PC-3 (cell line): ENCODE results near the gene GRK2. TPM values are rescaled to one million over a fixed set of nuclear protein-coding genes. Genes with fewer than 3 reads are reported as not detected.

Source experiments
- ATAC-seq: fragments of 200-7000 bp; cut with Tn5 transposase; 2 replicates; pipeline ENCODE4 v1.9.1; 2020; ENCODE audit warnings: mild to moderate bottlenecking, moderate library complexity
- BruUV-seq: library from RNA; stranded (reverse); fragments of 400-500 nt; replicated peaks from 2 replicates; lab custom pipeline; 2021; lab: Mats Ljungman, UMichigan
- CTCF ChIA-PET: fragments of 300-600 bp; sonication (Branson Sonifier 250); formaldehyde crosslinking; loops from one replicate; lab custom pipeline; 2022; ENCODE audit warnings: antibody characterized with exemption; lab: Charles Lee
- POLR2A ChIA-PET: fragments of 300-600 bp; sonication (Branson Sonifier 250); formaldehyde crosslinking; loops from one replicate; lab custom pipeline; 2022; ENCODE audit warnings: antibody characterized with exemption; ENCODE audit not compliant: unreplicated experiment; lab: Charles Lee
- DNase-seq: peaks from one replicate; pipeline ENCODE4 v3.0.0-alpha.2; 2015
- H2AFZ ChIP-seq: fragments of 300-600 bp; sonication (generic); 2 replicates; pipeline ENCODE4 v1.6.0; 2016; ENCODE audit warnings: antibody characterized with exemption, low read length
- H3F3A ChIP-seq: fragments of 300-600 bp; sonication (generic); one replicate; pipeline ENCODE4 v1.6.0; 2017; ENCODE audit warnings: antibody characterized with exemption, low read length, control low read depth, mild to moderate bottlenecking; ENCODE audit not compliant: unreplicated experiment
- H3K27ac ChIP-seq: fragments of 300-600 bp; sonication (generic); 2 replicates; pipeline ENCODE4 v1.5.1; 2016; ENCODE audit warnings: mild to moderate bottlenecking, low read length
- H3K27me3 ChIP-seq: fragments of 300-600 bp; sonication (generic); 2 replicates; pipeline ENCODE4 v1.6.1; 2016; ENCODE audit warnings: low read length, mixed read lengths
- H3K36me3 ChIP-seq: fragments of 300-600 bp; sonication (generic); 2 replicates; pipeline ENCODE4 v1.6.1; 2016; ENCODE audit warnings: low read depth, mixed run types, low read length, mixed read lengths
- H3K4me1 ChIP-seq: fragments of 300-600 bp; sonication (generic); 2 replicates; pipeline ENCODE4 v1.5.1; 2016; ENCODE audit warnings: low read length; ENCODE audit not compliant: insufficient read depth
- H3K4me2 ChIP-seq: fragments of 300-600 bp; sonication (generic); 2 replicates; pipeline ENCODE4 v1.6.0; 2016; ENCODE audit warnings: low read length
- H3K4me3 ChIP-seq: fragments of 300-600 bp; sonication (generic); 2 replicates; pipeline ENCODE4 v1.5.1; 2016; ENCODE audit warnings: mild to moderate bottlenecking, low read length, mixed read lengths
- H3K79me2 ChIP-seq: fragments of 300-600 bp; sonication (generic); 2 replicates; pipeline ENCODE4 v1.6.1; 2017; ENCODE audit warnings: low read length, mixed read lengths
- H3K9ac ChIP-seq: fragments of 300-600 bp; sonication (generic); 2 replicates; pipeline ENCODE4 v1.6.0; 2016; ENCODE audit warnings: mild to moderate bottlenecking, low read length
- H3K9me2 ChIP-seq: fragments of 300-600 bp; sonication (generic); replicated peaks from 2 replicates; pipeline ENCODE4 v1.6.1; 2016; ENCODE audit warnings: mixed run types, low read length, mixed read lengths
- H3K9me3 ChIP-seq: fragments of 300-600 bp; sonication (generic); 2 replicates; pipeline ENCODE4 v1.6.1; 2016; ENCODE audit warnings: low read length, mixed read lengths
- H4K20me1 ChIP-seq: fragments of 300-600 bp; sonication (generic); 2 replicates; pipeline ENCODE4 v1.6.1; 2016; ENCODE audit warnings: low read length, mixed read lengths
- EZH2 ChIP-seq: fragments of 300-600 bp; sonication (generic); IDR thresholded peaks from one replicate; pipeline ENCODE4 v1.6.1; 2017; ENCODE audit warnings: antibody characterized with exemption, mild to moderate bottlenecking, low read length; ENCODE audit not compliant: unreplicated experiment
- EZH2phosphoT487 ChIP-seq: fragments of 300-600 bp; sonication (generic); IDR thresholded peaks from 2 replicates; pipeline ENCODE4 v1.6.1; 2018; ENCODE audit warnings: mild to moderate bottlenecking, antibody characterized with exemption, low read length, borderline replicate concordance
- intact Hi-C: fragments of 100-400 bp; cut with micrococcal nuclease; formaldehyde crosslinking; loops from 2 replicates; pipeline ENCODE4 v1.9.0; 2023
- total RNA-seq: library from RNA; depleted of rRNA; stranded (reverse); fragments of >200 nt; gene quantifications from 2 replicates; pipeline ENCODE4 v1.2.3, GENCODE V29; 2014
- TF ChIP-seq, protein P1 (sequence below): fragments of 300-600 bp; sonication (generic); conservative IDR thresholded peaks from 2 replicates; pipeline ENCODE4 v1.5.1; 2017; ENCODE audit warnings: antibody characterized with exemption, low read depth, mild to moderate bottlenecking, low read length

The GRK2 gene
- total RNA-seq, 1 experiment from 2014 or later = 103 TPM

DNA sequence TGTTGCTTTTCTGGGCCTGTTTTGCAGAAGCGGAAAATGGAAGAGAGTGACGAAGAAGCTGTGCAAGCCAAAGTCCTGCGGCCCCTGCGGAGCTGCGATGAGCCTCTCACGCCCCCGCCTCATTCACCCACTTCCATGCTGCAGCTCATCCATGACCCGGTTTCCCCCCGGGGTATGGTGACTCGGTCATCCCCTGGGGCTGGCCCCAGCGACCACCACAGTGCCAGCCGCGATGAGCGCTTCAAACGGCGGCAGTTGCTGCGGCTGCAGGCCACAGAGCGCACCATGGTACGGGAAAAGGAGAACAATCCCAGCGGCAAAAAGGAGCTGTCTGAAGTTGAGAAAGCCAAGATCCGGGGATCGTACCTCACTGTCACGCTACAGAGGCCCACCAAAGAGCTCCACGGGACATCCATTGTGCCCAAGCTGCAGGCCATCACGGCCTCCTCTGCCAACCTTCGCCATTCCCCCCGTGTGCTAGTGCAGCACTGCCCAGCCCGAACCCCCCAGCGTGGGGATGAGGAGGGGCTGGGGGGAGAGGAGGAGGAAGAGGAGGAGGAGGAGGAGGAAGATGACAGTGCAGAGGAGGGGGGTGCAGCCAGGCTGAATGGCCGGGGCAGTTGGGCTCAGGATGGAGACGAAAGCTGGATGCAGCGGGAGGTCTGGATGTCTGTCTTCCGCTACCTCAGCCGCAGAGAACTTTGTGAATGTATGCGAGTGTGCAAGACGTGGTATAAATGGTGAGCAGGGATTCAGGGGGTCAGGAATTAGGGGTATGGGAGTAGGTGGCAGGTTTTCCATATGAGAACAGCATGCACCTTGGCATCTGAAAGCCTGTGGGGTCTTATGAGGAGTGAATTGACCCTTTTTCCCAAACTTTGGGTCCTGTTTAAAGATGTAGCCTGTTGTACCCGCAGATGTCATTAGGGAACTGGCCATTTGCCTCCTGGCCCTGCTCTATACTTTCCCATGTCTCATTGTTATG, 15.9 kb upstream of the GRK2 start:
- no peaks in the 10 kb centered on the region for H3K9me2 ChIP-seq
- no peak overlapping the region for H3K27ac ChIP-seq
- H3K79me2 ChIP-seq = peaks cover 43% of the 10 kb centered on the region
- H4K20me1 ChIP-seq = peaks cover 29% of the 10 kb centered on the region
- no peak overlapping the region for H3K9ac ChIP-seq
- no peaks in the 10 kb centered on the region for H3K27me3 ChIP-seq
- ATAC-seq (no peak), DNase-seq (no peak)
- TSS peak; percentile 3 for BruUV-seq
- H3K9me3 ChIP-seq = no peaks in the 10 kb centered on the region
- no peak overlapping the region for H2AFZ ChIP-seq
- peaks cover 36% of the 10 kb centered on the region for H3K4me1 ChIP-seq
- no peak overlapping the region for H3K4me2 ChIP-seq
- peaks cover 8% of the 10 kb centered on the region for H3F3A ChIP-seq
- intact Hi-C loops = no loop called here
- H3K36me3 ChIP-seq = peaks cover 93% of the 10 kb centered on the region
- ChIA-PET CTCF (no interaction called here), POLR2A (no interaction called here)
- no peak for TF ChIP-seq EZH2
- no peak for TF ChIP-seq EZH2phosphoT487
- TF ChIP-seq, protein P1, sequence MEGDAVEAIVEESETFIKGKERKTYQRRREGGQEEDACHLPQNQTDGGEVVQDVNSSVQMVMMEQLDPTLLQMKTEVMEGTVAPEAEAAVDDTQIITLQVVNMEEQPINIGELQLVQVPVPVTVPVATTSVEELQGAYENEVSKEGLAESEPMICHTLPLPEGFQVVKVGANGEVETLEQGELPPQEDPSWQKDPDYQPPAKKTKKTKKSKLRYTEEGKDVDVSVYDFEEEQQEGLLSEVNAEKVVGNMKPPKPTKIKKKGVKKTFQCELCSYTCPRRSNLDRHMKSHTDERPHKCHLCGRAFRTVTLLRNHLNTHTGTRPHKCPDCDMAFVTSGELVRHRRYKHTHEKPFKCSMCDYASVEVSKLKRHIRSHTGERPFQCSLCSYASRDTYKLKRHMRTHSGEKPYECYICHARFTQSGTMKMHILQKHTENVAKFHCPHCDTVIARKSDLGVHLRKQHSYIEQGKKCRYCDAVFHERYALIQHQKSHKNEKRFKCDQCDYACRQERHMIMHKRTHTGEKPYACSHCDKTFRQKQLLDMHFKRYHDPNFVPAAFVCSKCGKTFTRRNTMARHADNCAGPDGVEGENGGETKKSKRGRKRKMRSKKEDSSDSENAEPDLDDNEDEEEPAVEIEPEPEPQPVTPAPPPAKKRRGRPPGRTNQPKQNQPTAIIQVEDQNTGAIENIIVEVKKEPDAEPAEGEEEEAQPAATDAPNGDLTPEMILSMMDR = no peak
- no peak overlapping the region for H3K4me3 ChIP-seq

DNA sequence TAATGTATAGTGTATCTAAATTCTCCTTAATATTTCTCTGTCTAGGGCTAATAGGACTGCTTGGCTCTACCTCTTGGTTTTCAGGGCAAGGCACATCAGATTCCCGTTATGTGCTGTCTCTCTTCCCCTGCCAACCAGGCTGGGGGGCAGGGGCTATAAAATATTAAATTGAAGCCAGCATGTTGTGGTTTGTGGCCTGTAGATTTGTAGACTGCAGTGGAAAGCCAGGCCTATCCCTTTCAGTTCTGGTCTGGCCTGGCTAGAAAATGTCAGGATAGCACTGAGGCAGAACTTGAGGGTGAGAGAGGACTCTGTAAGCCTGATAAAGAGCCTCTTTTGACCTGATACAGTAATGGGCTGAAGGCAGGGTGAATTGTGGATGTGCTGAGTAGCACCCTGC, 14.4 kb upstream of the GRK2 start:
- POLR2A ChIA-PET = no interaction called here
- no peak for DNase-seq
- no peak for ATAC-seq
- TF ChIP-seq, protein P1 = no peak
- no peak for TF ChIP-seq EZH2phosphoT487
- no peak for TF ChIP-seq EZH2
- Histone ChIP-seq H3K79me2 (peaks cover 30% of the 10 kb centered on the region), H3K9ac (no peak overlapping the region), H3K27me3 (no peaks in the 10 kb centered on the region), H3K4me1 (peaks cover 26% of the 10 kb centered on the region), H4K20me1 (peaks cover 19% of the 10 kb centered on the region), H2AFZ (no peak overlapping the region), H3K4me3 (no peak overlapping the region), H3F3A (peaks cover 12% of the 10 kb centered on the region), H3K27ac (no peak overlapping the region), H3K4me2 (no peak overlapping the region), H3K36me3 (peaks cover 87% of the 10 kb centered on the region), H3K9me2 (no peaks in the 10 kb centered on the region), H3K9me3 (no peaks in the 10 kb centered on the region)
- intact Hi-C loops = no loop called here
- no TSS peak for BruUV-seq
- CTCF ChIA-PET = no interaction called here

DNA sequence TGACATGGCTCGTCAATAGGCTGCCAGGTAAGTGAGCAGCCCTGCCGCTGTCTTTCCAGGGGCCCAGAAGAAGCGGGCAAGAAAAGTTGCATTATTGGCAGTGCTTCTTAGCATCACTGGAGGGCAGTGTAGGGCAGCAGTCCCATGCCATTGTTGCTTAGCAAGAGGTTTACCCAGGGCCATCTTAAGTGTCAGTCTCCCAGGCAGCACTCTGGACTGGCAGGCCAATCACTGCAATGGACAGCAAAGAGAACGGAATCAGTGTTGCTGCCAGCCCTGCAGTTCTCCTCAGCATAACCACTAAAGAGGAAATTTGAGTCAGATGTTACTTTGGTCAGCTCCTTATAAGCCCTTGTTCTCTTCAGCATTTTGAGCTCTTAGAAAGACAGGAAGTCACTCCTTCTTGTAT, 13.4 kb upstream of the GRK2 start:
- no peak for TF ChIP-seq EZH2
- no peak for TF ChIP-seq EZH2phosphoT487
- TF ChIP-seq, protein P1 = peak; percentile 70
- H3K4me3 ChIP-seq = no peak overlapping the region
- no peak overlapping the region for H3K4me2 ChIP-seq
- H3K4me1 ChIP-seq = peaks cover 18% of the 10 kb centered on the region
- peaks cover 82% of the 10 kb centered on the region for H3K36me3 ChIP-seq
- H2AFZ ChIP-seq = no peak overlapping the region
- peaks cover 18% of the 10 kb centered on the region for H4K20me1 ChIP-seq
- no peak overlapping the region for H3K27ac ChIP-seq
- H3K79me2 ChIP-seq = peaks cover 30% of the 10 kb centered on the region
- ChIA-PET CTCF (interaction anchor here (1.0 kb wide), 1 partner anchor 172 kb away, joined by 3 read pairs; no protein-coding TSS in a partner anchor), POLR2A (no interaction called here)
- no peaks in the 10 kb centered on the region for H3K9me2 ChIP-seq
- intact Hi-C loops = no loop called here
- no TSS peak for BruUV-seq
- no peaks in the 10 kb centered on the region for H3K27me3 ChIP-seq
- no peaks in the 10 kb centered on the region for H3K9me3 ChIP-seq
- ATAC-seq (peak; percentile 28), DNase-seq (peak; percentile 65)
- H3K9ac ChIP-seq = no peak overlapping the region
- H3F3A ChIP-seq = peaks cover 17% of the 10 kb centered on the region
